ENCODE data around the gene MAN1C1.

MAN1C1 gene

DNA sequence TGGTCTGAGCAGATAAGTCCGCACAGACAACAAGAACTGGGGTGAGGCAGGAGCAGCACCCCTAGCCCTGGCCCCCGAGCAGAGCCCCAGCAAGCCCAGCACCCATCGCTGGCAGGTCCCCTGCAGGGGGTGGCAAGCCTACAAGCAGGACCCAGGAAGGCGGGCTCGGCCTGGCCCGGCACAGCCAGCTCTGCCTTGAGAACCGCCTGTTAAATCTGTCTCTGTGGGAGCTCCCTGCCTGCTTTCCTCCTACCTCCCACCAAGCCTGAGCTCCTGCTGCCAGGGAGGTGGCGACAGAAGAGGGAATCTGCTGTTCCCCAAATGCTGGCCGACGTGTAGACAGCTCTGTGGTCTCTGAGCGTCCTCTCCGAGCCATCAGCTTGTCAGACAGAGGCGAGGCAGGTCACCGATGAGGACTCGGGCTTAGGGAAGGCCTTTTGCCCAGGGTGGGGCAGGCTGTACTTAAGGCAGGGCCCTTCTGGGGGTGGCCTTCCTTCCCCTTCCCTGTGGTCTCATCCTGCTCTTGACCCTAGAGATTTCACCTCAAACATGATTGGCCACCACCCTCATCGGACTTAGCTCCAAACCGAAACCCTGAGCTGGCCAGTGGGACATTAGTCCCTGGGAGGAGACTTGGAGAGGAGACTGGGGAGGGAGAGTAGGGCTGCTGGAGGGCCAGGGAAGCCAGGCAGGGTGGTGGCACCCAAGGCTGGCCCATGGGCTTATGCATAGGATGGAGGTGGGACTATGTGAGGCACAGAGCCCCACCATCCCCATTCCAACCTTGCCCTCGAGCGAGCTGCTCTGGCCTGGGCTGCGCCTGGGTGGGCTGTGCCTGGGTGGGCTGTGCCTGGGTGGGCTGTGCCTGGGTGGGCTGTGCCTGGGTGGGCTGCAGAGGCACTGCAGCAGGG is 191.1 kb downstream of the MAN1C1 start:
- DNase-seq = no peak

DNA sequence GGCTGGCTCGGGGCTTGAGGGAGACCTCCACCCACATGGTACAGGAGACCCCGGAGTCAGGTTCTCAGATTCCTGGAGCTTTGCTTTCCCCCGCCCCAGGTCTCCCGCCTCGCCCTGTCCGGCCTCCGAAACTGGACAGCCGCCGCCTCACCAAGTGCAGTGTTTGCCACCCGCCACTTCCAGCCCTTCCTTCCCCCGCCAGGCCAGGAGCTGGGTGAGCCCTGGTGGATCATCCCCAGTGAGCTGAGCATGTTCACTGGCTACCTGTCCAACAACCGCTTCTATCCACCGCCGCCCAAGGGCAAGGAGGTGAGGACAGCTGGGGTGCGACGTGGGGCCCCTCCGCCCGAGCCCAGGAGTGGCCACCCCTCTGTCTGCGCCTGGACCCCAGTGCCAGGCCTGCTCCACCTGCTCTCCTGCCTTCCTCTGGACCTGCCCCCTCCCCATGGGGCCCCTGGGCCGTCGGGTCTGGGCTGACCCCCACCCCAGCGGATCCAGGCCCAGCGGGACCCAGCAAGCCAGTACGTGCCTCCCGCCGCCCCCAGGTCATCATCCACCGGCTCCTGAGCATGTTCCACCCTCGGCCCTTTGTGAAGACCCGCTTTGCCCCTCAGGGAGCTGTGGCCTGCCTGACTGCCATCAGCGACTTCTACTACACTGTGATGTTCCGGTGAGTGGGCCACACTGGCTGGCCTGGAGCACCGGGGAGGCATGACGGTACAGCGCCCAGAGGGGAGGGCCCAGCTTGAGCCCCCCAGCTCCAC is 192.1 kb downstream of the MAN1C1 start:
- no peak for DNase-seq

DNA sequence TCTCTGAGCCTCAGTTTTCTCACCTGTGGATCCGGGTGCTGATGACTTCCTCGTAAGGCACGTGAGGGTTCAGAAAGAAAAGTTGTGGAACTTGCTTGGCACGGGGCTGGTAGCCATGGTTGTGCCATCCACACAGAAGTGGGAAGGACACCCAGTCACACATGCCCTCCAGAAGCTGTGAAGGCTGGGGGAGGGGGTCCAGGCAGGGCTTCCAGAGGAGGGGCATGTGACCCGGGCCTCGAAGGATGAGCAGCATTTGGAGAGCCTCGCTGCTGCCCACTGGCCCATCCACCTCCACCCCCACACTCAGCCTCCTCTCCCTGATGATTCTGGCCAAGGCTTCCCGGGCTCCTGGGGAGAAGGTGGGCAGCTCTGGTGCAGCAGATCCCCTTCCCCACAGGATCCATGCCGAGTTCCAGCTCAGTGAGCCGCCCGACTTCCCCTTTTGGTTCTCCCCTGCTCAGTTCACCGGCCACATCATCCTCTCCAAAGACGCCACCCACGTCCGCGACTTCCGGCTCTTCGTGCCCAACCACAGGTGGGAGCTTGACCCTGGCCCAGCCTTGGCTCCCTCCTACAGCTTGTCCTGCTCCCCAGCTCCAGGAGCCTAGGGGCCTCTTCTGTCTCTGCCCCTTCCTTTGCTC is 192.8 kb downstream of the MAN1C1 start:
- DNase-seq = no peak

DNA sequence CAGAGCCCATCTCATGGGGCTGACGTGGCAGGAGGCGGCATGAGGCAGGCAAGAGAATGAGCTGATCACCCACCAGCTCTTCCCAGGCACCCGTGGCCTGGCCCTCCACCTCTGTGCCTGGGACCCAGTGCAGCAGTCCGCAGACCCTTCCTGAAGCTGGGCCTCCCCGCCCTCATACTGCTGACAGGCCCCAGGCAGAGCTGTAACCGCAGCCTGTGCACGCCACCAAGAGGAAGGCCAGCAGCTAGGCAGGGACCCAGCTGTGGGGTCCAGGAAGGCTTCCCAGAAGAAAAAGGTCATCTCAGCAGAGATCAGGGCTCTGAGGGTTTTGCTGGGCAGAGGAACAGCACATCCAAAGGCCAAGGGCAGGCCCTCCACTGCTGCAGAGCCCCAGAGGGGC is 193.3 kb downstream of the MAN1C1 start:
- DNase-seq = no peak

DNA sequence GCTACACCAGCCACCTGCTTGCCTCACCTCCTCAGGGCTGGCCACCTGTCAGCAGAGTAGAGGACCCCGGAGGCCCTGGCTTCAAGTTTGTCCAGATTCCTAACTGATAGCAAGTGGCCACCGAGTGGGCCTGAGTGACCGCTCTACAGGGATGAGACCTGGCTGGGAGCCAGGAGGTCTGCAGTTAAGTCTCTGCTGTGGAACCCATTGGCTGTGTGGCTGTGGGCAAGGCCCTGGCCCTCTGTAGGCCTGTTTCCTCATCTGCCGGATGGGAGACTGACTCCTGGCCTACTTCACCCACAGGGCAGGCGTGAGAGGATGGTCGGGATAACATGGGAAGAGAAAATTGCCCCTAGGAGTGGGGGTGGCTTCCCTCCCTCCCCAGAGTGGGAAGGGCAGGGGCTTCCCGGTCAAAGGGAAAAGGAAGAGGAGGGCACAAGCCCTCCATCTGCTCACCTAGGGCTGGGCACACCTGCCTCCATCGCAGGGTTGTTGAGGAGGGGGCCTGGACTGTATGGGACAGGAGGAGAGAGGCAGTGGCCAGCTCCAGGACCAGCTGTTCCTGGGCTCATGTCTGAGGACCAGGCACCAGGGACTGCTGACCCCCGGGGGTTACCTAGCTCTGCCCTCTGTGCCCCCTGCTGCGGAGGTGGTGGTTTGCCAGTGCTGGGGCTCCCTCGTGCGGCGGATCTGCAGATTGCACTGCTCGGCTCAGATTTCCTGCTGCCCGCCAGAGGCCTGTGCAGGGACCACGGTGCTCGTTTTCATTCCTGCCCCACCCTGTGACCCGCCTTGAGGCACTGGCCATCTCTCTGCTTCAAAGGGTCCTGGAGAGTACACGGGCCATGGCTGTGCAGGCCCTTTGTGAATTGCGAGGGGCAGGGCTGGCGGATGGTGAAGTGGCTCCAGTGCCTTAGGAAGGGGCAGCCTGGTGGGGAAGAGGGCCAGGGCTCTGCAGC is 194.0 kb downstream of the MAN1C1 start:
- peak; percentile 75 for DNase-seq

DNA sequence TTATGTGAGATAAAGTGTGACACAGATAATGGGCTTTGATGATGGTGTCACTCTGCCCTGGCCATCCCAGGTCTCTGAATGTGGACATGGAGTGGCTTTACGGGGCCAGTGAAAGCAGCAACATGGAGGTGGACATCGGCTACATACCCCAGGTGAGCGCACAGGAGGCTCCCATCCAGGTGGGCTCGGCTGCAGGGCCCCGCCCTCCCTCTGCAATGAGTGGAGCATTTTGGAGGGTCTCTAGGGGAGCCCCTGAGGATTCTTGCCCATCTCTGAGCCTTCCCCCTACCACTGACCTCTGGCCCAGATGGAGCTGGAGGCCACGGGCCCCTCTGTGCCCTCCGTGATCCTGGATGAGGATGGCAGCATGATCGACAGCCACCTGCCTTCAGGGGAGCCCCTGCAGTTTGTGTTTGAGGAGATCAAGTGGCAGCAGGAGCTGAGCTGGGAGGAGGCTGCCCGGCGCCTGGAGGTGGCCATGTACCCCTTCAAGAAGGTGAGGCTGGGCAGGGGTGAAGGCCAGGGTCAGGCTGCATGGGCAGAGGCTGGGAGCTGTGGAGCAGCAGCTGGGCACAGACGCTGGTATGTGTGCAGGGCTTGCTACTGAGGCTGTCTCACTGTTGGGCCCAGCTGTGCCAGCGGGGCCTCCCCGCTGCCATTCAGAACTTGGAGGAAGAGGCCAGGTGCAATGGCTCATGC is 194.9 kb downstream of the MAN1C1 start:
- no peak for DNase-seq

GRCh38 chr1:25813071-25813733 is 196.6 kb downstream of the MAN1C1 start:
- DNase-seq = no peak

DNA sequence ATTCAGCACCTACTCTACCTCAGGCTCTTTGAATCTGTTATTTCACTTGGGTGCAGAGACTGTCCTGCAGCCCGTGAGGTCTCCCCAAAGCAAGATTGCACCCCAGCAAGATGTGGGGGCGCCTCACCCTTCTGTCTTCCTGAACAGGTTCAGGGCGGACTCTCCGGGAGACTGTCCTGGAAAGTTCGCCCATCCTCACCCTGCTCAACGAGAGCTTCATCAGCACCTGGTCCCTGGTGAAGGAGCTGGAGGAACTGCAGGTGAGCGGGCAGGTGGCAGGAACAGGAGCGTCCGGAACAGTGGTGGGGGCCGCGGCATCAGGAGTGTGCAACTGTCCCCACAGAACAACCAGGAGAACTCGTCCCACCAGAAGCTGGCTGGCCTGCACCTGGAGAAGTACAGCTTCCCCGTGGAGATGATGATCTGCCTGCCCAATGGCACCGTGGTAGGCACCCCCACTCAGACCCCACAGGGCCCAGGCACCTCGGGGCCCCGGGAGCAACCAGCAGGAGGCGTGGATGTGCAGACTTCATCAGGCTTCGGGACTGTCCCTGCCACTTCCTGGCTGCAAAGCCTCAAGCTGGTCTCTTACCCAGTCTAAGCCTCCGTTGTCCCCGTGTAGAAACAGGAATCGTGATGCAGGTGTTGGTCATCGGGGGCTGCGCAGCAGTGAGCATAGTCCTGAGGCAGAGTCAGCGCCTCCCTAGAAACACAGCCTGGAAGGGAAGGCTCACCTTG is 197.3 kb downstream of the MAN1C1 start:
- no peak for DNase-seq

DNA sequence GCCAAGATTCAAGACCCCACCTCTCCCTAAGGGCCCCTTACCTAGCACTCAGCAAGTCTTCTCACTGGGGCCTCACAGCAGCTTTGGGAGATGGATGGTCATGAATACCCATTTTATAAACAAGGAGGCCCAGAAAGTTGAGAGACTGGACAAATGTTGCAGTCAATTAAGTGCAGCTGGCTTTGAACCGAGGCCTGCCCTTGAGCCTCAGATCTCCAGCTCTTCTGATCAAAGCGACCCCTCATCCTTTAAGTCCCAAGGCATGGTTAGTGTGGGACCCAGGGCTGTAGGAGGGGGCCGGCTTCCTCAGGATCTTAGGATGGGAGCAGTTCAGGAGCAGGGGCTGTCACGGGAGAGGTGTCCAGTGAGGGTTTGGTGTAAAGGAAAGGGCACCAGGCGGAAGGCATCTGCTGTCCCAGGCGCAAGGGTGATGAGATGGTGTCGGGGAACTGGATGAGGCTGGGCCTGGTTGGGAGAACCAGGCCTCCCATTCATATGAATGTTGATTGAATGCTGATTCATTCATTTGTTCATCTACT is 198.0 kb downstream of the MAN1C1 start:
- no peak for DNase-seq

- DNase-seq = no peak
These were observed 198.9 kb downstream of the MAN1C1 start for GRCh38 chr1:25815208-25816111.

GRCh38 chr1:25816112-25816718 is 199.6 kb downstream of the MAN1C1 start:
- DNase-seq = no peak

- no peak for DNase-seq
These were observed 201.4 kb downstream of the MAN1C1 start for GRCh38 chr1:25817840-25818501.

GRCh38 chr1:25818569-25818968 is 202.0 kb downstream of the MAN1C1 start:
- no peak for DNase-seq

- DNase-seq = peak; percentile 77
These were observed 203.1 kb downstream of the MAN1C1 start, which contains the start of gene MTFR1L for GRCh38 chr1:25819491-25820246. Gene MTFR1L, plus strand, starts transcription at chr1:25819954. Its CDS starts 3,151 bp downstream, at chr1:25823105.

GRCh38 chr1:25820247-25821111 is 203.9 kb downstream of the MAN1C1 start:
- DNase-seq = peak; percentile 49

GRCh38 chr1:25821112-25821476 is 204.5 kb downstream of the MAN1C1 start:
- no peak for DNase-seq

All from NCI-H1092 treated with DMSO at 0.1 percent for 48 hours (cell line).